DOHH2 (cell line): ENCODE data around the gene NBAS.

Source experiments
- H3F3A ChIP-seq: fragments of 200-600 bp; sonication (generic), shearing (Covaris generic); 2 replicates; pipeline ENCODE4 v1.6.0; 2016; ENCODE audit warnings: antibody characterized with exemption, mild to moderate bottlenecking; ENCODE audit not compliant: control insufficient read depth, insufficient read depth
- H3K27ac ChIP-seq: fragments of 200-600 bp; sonication (generic); 2 replicates; pipeline ENCODE4 v1.5.1; 2014; ENCODE audit warnings: low read depth, mild to moderate bottlenecking, low read length, moderate library complexity
- H3K27me3 ChIP-seq: fragments of 200-600 bp; sonication (generic); 2 replicates; pipeline ENCODE4 v1.6.1; 2014; ENCODE audit warnings: mild to moderate bottlenecking, low read length, mixed read lengths; ENCODE audit not compliant: control insufficient read depth
- H3K36me3 ChIP-seq: fragments of 200-600 bp; sonication (generic); 2 replicates; pipeline ENCODE4 v1.6.1; 2014; ENCODE audit warnings: mild to moderate bottlenecking, low read length, moderate library complexity, mixed read lengths; ENCODE audit not compliant: control insufficient read depth
- H3K4me1 ChIP-seq: fragments of 200-600 bp; sonication (generic); 2 replicates; pipeline ENCODE4 v1.6.1; 2014; ENCODE audit warnings: mild to moderate bottlenecking, low read length, mixed read lengths; ENCODE audit not compliant: control insufficient read depth
- H3K4me2 ChIP-seq: fragments of 200-600 bp; sonication (generic); 2 replicates; pipeline ENCODE4 v1.6.0; 2014; ENCODE audit warnings: mild to moderate bottlenecking, low read length, moderate library complexity
- H3K4me3 ChIP-seq: fragments of 200-600 bp; sonication (generic); 2 replicates; pipeline ENCODE4 v1.5.1; 2014; ENCODE audit warnings: mild to moderate bottlenecking, low read length, mixed read lengths
- H3K79me2 ChIP-seq: fragments of 200-600 bp; sonication (generic); 2 replicates; pipeline ENCODE4 v1.6.1; 2014; ENCODE audit warnings: mild to moderate bottlenecking, low read length, mixed read lengths; ENCODE audit not compliant: control insufficient read depth
- H3K9me2 ChIP-seq: fragments of 200-600 bp; sonication (generic); replicated peaks from 2 replicates; pipeline ENCODE4 v1.6.1; 2014; ENCODE audit warnings: mild to moderate bottlenecking, low read length, mixed read lengths; ENCODE audit not compliant: control insufficient read depth
- H3K9me3 ChIP-seq: fragments of 200-600 bp; sonication (generic); 2 replicates; pipeline ENCODE4 v1.6.1; 2014; ENCODE audit warnings: antibody characterized with exemption, low read length, mixed read lengths; ENCODE audit not compliant: control insufficient read depth, insufficient read depth
- H4K20me1 ChIP-seq: fragments of 200-600 bp; sonication (generic); 2 replicates; pipeline ENCODE4 v1.6.0; 2014; ENCODE audit warnings: low read depth, mild to moderate bottlenecking, antibody characterized with exemption, low read length, moderate library complexity; ENCODE audit not compliant: control insufficient read depth, insufficient read depth
- EZH2phosphoT487 ChIP-seq: fragments of 200-600 bp; sonication (generic); IDR thresholded peaks from 2 replicates; pipeline ENCODE4 v1.6.1; 2017; ENCODE audit warnings: borderline replicate concordance, mild to moderate bottlenecking, antibody characterized with exemption, low read length, moderate library complexity, mixed read lengths
- TF ChIP-seq, protein P1 (sequence below): fragments of 200-600 bp; sonication (generic); IDR thresholded peaks from one replicate; pipeline ENCODE4 v1.5.1; 2014; ENCODE audit warnings: antibody characterized with exemption, mild to moderate bottlenecking, low read depth, low read length; ENCODE audit not compliant: poor library complexity, severe bottlenecking

NBAS gene

DNA sequence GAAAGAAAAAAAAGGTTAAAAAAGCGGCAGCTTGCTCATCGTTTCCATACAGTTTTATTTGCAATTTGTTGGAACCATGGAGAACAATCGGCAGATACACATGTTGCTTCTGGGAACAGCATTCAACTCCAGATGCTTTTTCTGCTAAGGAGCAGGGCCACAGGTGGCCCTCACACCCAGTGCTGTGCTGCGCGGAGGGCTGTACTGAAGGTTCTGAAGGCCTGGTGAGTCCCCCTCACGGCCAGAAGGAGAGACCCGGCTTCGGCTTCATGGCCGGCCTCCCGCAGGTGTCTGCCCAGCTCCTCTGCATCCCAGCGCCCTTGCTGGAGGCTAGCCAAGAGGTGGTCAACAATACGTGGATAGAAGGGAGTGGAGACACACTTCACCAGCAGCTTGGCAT lies 394.3 kb downstream of the NBAS start:
- no peaks in the 10 kb centered on the region for H4K20me1 ChIP-seq
- H3K4me2 ChIP-seq, result no peak overlapping the region
- no peaks in the 10 kb centered on the region for H3K36me3 ChIP-seq
- no peaks in the 10 kb centered on the region for H3K9me3 ChIP-seq
- H3F3A ChIP-seq, result no peaks in the 10 kb centered on the region
- TF ChIP-seq EZH2phosphoT487, result no peak
- TF ChIP-seq, protein P1, sequence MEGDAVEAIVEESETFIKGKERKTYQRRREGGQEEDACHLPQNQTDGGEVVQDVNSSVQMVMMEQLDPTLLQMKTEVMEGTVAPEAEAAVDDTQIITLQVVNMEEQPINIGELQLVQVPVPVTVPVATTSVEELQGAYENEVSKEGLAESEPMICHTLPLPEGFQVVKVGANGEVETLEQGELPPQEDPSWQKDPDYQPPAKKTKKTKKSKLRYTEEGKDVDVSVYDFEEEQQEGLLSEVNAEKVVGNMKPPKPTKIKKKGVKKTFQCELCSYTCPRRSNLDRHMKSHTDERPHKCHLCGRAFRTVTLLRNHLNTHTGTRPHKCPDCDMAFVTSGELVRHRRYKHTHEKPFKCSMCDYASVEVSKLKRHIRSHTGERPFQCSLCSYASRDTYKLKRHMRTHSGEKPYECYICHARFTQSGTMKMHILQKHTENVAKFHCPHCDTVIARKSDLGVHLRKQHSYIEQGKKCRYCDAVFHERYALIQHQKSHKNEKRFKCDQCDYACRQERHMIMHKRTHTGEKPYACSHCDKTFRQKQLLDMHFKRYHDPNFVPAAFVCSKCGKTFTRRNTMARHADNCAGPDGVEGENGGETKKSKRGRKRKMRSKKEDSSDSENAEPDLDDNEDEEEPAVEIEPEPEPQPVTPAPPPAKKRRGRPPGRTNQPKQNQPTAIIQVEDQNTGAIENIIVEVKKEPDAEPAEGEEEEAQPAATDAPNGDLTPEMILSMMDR, result no peak
- no peaks in the 10 kb centered on the region for H3K4me1 ChIP-seq
- H3K27ac ChIP-seq, result no peak overlapping the region
- no peaks in the 10 kb centered on the region for H3K79me2 ChIP-seq
- no peak overlapping the region for H3K4me3 ChIP-seq
- no peaks in the 10 kb centered on the region for H3K27me3 ChIP-seq
- H3K9me2 ChIP-seq, result no peaks in the 10 kb centered on the region

- Histone ChIP-seq H3K27ac (no peak overlapping the region), H3K36me3 (no peaks in the 10 kb centered on the region), H3K4me1 (0 out of 2 replicates have a peak, but pooled peaks cover 8% of the 10 kb centered on the region), H3K9me2 (no peaks in the 10 kb centered on the region), H4K20me1 (no peaks in the 10 kb centered on the region), H3K79me2 (no peaks in the 10 kb centered on the region), H3K9me3 (no peaks in the 10 kb centered on the region), H3K27me3 (no peaks in the 10 kb centered on the region), H3K4me2 (no peak overlapping the region), H3F3A (no peaks in the 10 kb centered on the region), H3K4me3 (no peak overlapping the region)
- TF ChIP-seq, protein P1, result no peak
- no peak for TF ChIP-seq EZH2phosphoT487
These were observed 397.8 kb downstream of the NBAS start for GRCh38 chr2:15163326-15163725.

DNA sequence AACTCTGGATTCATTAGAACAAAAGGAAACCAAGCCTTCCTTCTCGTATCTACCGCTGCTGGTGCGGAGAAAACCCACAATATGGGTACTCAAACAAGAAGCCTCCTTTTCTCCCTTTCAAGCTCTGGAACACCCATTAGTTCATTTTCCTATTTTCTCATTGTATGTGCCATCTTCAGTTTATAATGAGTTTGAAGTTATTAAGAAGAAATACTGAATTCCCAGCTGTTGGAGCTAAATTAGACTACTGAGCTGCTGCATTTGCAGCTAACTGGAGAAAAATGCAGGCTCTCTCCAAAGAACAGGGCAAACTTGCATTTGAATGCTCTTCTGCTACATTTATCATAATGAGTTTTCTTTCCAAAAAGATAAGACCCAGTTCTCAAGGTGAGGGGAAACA lies 398.5 kb downstream of the NBAS start:
- no peak overlapping the region for H3K27ac ChIP-seq
- no peaks in the 10 kb centered on the region for H3K27me3 ChIP-seq
- H3K9me2 ChIP-seq, result no peaks in the 10 kb centered on the region
- H3K79me2 ChIP-seq, result no peaks in the 10 kb centered on the region
- 0 out of 2 replicates have a peak, but pooled peaks cover 8% of the 10 kb centered on the region for H3K4me1 ChIP-seq
- H3K9me3 ChIP-seq, result no peaks in the 10 kb centered on the region
- no peaks in the 10 kb centered on the region for H3K36me3 ChIP-seq
- H3K4me3 ChIP-seq, result no peak overlapping the region
- TF ChIP-seq, protein P1, result no peak
- TF ChIP-seq EZH2phosphoT487, result no peak
- H3F3A ChIP-seq, result no peaks in the 10 kb centered on the region
- no peak overlapping the region for H3K4me2 ChIP-seq
- H4K20me1 ChIP-seq, result no peaks in the 10 kb centered on the region
